Peyer's patch (tissue), 4 donors: Measurements from ENCODE around the gene HSPB6. TPM values are rescaled to one million over a fixed set of nuclear protein-coding genes. Genes with fewer than 3 reads are reported as not detected.

Source experiments
- DNase-seq, 3 donors: peaks; one replicate each; pipeline ENCODE4 v3.0.0-alpha.2; 2017 to 2019
- H3K27ac ChIP-seq, 4 donors: fragments of 200-600 bp; sonication (generic); one replicate each; pipeline ENCODE4 v1.5.1; 2016 to 2019
- H3K27me3 ChIP-seq, 2 donors: fragments of 200-600 bp; sonication (generic); one replicate each; pipeline ENCODE4 v1.5.1; 2019
- H3K36me3 ChIP-seq, 3 donors: fragments of 200-600 bp; sonication (generic); one replicate each; pipeline ENCODE4 v1.5.1; 2016 to 2019
- H3K4me1 ChIP-seq, 4 donors: fragments of 200-600 bp; sonication (generic); one replicate each; pipeline ENCODE4 v1.5.1; 2016 to 2019
- H3K4me3 ChIP-seq, 4 donors: fragments of 200-600 bp; sonication (generic); 1 replicate in 3 of 4; 2 replicates in 1 of 4; pipeline ENCODE4 v1.5.1; 2016 to 2019; ENCODE audit warnings: mild to moderate bottlenecking in 1 of 4
- H3K9me3 ChIP-seq, 4 donors: fragments of 200-600 bp; sonication (generic); one replicate each; pipeline ENCODE4 v1.5.1; 2016 to 2019; ENCODE audit warnings: mild to moderate bottlenecking in 1 of 4
- POLR2A ChIP-seq, 2 donors: fragments of 450-650 bp; IDR thresholded peaks; one replicate each; pipeline ENCODE4 v1.5.1; 2017; ENCODE audit warnings: antibody characterized with exemption in 2 of 2, mild to moderate bottlenecking in 2 of 2, moderate library complexity in 2 of 2
- total RNA-seq, 4 donors: library from RNA; depleted of rRNA; stranded (reverse); fragments of >200 nt; gene quantifications; one replicate each; pipeline ENCODE4 v1.1.0, GENCODE V29; 2016
- TF ChIP-seq, protein P1 (sequence below), 6 experiments: fragments of 450-650 bp in 4 of 6; fragments of 200-600 bp in 2 of 6; sonication (generic) in 1 of 6; IDR thresholded peaks; one replicate each; pipeline ENCODE4 v1.5.1; 2017 to 2019; ENCODE audit warnings: antibody characterized with exemption in 6 of 6, mild to moderate bottlenecking in 3 of 6, moderate library complexity in 1 of 6

The HSPB6 gene
- total RNA-seq, 4 donors from 2014 or later = 9.2 to 19.8 (median 13.6) TPM

GRCh38 chr19:35741203-35741515 is 15.7 kb downstream of the HSPB6 start:
- Histone ChIP-seq H3K9me3 (no peaks in the 10 kb centered on the region), H3K4me1 (peaks cover 0 to 31% (median 14%) of the 10 kb centered on the region in 4 donors), H3K36me3 (peaks cover 0 to 36% (median 0%) of the 10 kb centered on the region in 3 donors), H3K4me3 (peak overlapping the region; percentile 53 to 78 (median 66)), H3K27ac (peak overlapping the region; percentile 85 to 98 (median 90)), H3K27me3 (no peaks in the 10 kb centered on the region)
- TF ChIP-seq, protein P1, sequence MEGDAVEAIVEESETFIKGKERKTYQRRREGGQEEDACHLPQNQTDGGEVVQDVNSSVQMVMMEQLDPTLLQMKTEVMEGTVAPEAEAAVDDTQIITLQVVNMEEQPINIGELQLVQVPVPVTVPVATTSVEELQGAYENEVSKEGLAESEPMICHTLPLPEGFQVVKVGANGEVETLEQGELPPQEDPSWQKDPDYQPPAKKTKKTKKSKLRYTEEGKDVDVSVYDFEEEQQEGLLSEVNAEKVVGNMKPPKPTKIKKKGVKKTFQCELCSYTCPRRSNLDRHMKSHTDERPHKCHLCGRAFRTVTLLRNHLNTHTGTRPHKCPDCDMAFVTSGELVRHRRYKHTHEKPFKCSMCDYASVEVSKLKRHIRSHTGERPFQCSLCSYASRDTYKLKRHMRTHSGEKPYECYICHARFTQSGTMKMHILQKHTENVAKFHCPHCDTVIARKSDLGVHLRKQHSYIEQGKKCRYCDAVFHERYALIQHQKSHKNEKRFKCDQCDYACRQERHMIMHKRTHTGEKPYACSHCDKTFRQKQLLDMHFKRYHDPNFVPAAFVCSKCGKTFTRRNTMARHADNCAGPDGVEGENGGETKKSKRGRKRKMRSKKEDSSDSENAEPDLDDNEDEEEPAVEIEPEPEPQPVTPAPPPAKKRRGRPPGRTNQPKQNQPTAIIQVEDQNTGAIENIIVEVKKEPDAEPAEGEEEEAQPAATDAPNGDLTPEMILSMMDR (IDR thresholded peaks at IDR 0.05) = no peak
- TF ChIP-seq POLR2A (IDR thresholded peaks at IDR 0.05) = no peak
- DNase-seq = no peak

GRCh38 chr19:35740423-35741202 is 16.2 kb downstream of the HSPB6 start:
- Histone ChIP-seq H3K4me1 (peaks cover 0 to 26% (median 11%) of the 10 kb centered on the region in 4 donors), H3K36me3 (peaks cover 0 to 40% (median 0%) of the 10 kb centered on the region in 3 donors), H3K27me3 (no peaks in the 10 kb centered on the region), H3K4me3 (peak overlapping the region; percentile 53 to 78 (median 66)), H3K9me3 (no peaks in the 10 kb centered on the region), H3K27ac (peak overlapping the region; percentile 85 to 98 (median 90))
- TF ChIP-seq, protein P1 (IDR thresholded peaks at IDR 0.05) = peak in 2 of 6 experiments; percentile 18 to 30
- peak; percentile 13 to 30 for TF ChIP-seq POLR2A (IDR thresholded peaks at IDR 0.05)
- peak; percentile 98 to 100 (median 99) for DNase-seq

DNA sequence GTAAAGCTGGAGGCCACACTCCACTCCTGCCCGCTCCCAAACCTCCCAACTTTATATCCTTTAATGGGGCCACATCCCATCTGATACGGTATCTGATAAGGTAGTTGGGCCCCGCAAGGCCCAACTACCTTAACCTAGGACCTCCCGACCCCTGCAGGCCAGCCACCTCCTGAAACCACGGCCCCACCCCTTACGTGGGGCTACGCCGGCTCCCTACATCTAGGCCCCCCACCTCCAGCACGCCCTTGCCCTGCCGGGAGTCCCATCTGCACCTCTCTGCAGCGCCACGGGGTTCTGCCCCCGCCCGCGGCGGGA is 16.8 kb downstream of the HSPB6 start:
- H3K4me3 ChIP-seq = peak overlapping the region; percentile 53 to 78 (median 66)
- DNase-seq = no peak
- H3K4me1 ChIP-seq = peaks cover 0 to 25% (median 11%) of the 10 kb centered on the region in 4 donors
- no peaks in the 10 kb centered on the region for H3K9me3 ChIP-seq
- no peaks in the 10 kb centered on the region for H3K27me3 ChIP-seq
- peaks cover 0 to 45% (median 0%) of the 10 kb centered on the region in 3 donors for H3K36me3 ChIP-seq
- peak overlapping the region; percentile 47 to 98 (median 80) for H3K27ac ChIP-seq
- TF ChIP-seq POLR2A (IDR thresholded peaks at IDR 0.05) = no peak
- TF ChIP-seq, protein P1 (IDR thresholded peaks at IDR 0.05) = no peak

DNA sequence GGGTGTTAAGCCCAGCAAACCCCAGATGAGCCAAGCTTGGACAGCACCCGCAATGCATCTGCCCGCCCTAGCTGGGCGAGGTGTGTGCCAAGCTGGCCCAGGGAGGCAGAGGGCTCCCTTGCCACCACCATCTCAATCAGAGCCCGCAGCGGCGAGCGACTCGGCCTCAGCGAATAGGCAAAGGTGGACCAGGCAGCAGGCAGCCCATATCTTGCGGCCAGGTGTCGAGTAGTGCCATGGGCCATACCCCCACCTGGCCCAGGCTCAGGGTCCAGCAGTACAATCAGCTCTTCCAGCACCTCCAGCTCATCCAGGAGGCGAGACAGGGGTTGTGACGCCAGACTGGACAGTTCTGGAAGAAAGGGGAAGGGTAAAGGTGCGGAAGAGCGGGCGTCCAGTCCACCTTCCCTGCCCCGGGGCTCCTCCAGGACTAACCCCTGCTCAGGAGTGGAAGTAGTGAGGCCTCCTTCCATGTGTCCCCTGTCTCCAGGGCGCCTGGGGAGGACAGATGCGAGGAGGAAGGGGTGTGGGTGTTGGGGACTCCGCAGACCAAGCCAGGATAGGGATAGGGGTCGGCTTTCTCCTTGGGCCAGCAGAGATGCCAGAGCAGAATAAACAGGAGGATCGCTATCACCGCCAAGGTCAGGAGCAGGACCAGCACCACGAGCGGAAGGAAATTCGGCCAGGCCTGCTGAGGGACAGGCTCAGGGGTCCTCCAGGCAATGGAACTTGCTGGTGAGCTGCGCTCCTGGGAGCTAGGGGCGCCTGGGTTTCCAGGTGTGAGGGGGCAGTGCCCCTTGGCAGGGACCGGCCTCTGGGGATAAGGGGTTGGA is 17.3 kb downstream of the HSPB6 start:
- Histone ChIP-seq H3K27ac (peak overlapping the region; percentile 47 to 98 (median 80)), H3K4me1 (peaks cover 0 to 25% (median 10%) of the 10 kb centered on the region in 4 donors), H3K36me3 (peaks cover 0 to 51% (median 0%) of the 10 kb centered on the region in 3 donors), H3K4me3 (peak overlapping the region; percentile 53 to 78 (median 66)), H3K9me3 (no peaks in the 10 kb centered on the region), H3K27me3 (no peaks in the 10 kb centered on the region)
- DNase-seq = no peak
- TF ChIP-seq POLR2A (IDR thresholded peaks at IDR 0.05) = no peak
- TF ChIP-seq, protein P1 (IDR thresholded peaks at IDR 0.05) = no peak

DNA sequence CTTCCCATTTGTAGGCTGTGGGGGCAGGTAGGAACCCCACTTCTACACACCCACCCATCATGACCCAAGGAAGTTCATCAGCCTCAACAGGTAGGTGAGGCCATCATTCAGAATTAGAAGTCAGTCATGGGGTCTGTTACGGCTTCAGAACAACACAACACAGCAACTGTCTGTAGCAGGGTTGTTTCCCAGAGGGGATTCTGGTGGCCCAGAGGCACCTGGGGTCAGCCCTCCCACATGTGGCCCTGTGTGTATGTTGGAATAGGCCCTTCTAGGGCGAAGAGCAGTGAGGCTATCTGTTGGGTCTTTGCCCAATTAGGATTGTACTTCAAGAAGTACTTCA is 18.0 kb downstream of the HSPB6 start:
- DNase-seq = no peak

More for the DNA sequence above, 18.0 kb downstream of the HSPB6 start:
- peaks cover 0 to 21% (median 7%) of the 10 kb centered on the region in 4 donors for H3K4me1 ChIP-seq
- no peak overlapping the region for H3K27ac ChIP-seq
- no peak overlapping the region for H3K4me3 ChIP-seq
- TF ChIP-seq, protein P1 (IDR thresholded peaks at IDR 0.05) = no peak
- TF ChIP-seq POLR2A (IDR thresholded peaks at IDR 0.05) = no peak
- H3K9me3 ChIP-seq = no peaks in the 10 kb centered on the region
- no peaks in the 10 kb centered on the region for H3K27me3 ChIP-seq
- peaks cover 0 to 58% (median 0%) of the 10 kb centered on the region in 3 donors for H3K36me3 ChIP-seq
